HG03025 (cell line): ENCODE results near the gene CCDC92.
"Not testable (repeated sequence)": the region's sequence is repeated elsewhere in the genome, so short reads cannot be mapped to it uniquely, and the experiment has no call there.

ENCODE experiments used
- ATAC-seq: cut with Tn5 transposase; IDR thresholded peaks from one replicate; pipeline ENCODE4 v1.9.1; 2021; ENCODE audit warnings: mild to moderate bottlenecking, moderate library complexity; ENCODE audit not compliant: unreplicated experiment, low FRiP score

The CCDC92 gene

DNA sequence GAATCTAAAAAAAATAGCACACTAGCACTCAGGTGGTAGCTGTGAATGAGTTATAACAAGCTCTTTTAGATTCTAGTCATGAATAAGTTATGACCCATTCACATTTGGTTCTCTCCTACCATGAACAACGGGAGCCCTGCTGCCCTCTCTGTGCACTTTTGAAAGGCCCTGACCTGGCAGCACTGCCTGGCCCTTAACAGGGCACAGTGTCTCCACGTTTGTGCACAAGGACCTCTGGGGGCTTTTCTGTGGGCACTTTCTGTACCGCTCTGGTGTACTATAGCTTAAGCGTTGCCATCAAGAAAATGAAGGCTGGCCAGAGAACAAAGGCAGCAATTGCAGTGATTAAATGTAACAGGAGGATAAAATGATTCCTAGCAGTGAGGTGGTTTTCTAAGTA lies 21.2 kb downstream of the CCDC92 start:
- no peak for ATAC-seq

DNA sequence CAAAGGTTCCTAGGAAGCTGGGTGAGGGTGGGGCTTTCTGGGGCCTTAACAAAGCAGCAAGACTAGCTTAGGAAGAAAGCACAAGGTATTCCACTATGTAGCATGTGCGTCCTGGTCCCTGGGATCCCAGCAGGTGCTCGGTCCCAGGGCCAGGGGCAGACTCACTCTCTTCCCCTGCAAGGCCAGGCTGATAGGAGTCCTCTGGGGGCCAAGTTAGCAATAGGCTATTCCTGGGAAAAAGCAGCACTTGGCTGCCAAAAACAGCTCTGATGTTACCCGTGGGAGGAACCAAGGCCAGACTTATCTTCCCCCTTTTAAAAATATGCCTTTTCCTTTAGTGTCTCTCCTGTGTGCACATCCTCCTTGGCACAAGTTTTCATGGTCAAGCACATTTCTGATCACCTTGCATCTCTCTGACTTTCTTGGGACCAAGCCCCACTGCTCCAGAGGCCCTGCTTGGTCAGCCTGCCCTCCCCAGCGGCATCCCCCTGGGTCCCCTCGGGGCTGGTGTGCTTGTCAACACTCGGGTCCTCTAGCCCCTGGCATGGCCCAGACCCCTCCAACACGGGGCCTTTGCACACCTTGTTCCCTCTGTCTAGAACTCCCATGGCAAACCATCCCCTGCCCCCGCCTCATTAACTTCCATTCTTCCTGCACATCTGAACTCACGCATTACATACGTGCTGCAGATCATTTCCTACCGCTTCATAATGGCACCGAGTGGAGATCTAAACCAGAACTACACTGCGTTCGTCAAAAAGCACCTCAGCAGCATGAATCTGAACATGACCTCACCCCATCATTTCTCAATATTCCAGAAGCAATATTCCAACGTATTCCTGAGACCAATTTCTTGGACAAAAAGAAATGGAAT lies 21.9 kb downstream of the CCDC92 start:
- ATAC-seq: no peak

DNA sequence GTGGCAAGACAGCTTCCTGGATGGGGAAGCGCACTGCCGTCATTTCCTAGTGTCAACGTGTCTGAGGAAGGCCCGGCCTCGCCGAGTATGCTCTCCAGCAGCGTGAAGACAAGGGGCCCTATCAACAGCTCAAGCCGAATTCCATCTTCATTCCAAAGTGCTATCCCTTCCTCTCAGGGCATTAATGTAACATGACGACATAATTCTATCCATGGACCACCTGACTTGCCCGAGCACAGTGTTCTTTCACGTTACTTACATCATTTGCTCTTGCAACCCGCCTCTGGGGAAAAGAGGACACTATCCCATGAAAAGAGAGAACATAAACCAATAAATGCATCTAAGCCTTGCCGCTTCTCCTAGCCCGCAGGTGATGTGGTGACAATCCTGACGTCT lies 22.9 kb downstream of the CCDC92 start:
- no peak for ATAC-seq

DNA sequence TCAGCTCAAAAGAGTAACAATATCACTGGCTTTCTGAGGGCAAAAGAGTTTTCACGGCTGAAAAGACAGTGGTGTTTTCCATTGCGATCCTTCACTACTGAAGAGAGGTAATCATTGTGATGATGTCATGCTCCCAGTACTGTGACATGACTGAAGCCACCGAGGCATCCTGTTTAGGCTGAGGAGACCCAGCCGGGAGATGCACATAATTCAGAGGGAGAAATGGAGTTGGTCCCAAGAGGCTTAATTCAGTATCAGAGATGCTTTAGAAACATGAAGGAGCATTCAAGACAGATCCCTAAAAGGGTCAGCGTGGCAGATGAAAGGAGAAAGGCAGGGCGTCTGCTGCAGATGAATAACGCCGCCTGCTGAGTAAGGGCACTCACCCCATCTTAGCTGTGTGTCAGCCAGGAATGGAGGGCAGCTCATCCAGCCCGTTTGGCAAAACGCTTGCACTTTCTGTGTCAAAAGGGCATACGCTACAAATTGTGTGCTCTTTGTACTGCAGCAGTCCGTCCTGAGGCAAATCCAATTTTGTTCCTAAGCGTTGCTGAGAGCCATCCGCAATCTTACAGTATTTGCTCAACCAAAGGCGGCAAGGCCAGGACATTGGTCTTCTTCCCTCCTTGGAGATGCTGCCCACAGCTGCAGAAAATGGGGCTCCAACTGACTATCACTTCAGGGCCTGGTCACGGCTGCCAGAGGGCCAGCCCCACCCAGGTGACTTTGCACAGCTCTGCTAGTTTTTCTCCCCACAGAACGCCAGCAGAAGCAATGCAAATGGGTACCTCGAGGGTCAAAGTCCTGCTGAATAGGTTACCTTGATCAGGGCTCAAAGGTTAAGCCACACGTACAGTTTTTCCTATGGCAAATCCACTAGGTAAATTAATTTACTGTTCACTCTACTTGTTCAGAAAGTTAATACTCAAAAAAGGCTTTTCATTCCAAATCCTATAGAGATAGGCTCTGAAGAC lies 23.5 kb downstream of the CCDC92 start:
- ATAC-seq: no peak

DNA sequence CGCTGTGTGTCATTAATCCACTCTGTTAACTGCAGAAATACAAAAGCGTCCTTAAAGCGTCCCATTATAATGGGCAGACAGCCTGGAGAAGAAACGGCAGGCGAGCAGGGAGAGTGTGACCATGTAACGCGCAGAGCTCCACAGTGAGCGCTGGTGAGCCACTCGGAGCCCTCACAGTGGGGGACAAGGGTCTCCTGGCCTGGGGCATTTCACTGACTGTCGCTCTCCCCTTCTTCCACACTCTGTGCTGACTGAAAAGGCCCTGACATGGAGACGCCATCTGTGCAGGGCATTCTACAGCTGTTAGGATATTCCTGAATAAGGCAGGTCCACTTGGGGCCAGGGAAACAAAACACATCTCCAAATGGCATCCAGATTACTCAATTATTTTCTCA lies 24.2 kb downstream of the CCDC92 start:
- ATAC-seq: no peak

DNA sequence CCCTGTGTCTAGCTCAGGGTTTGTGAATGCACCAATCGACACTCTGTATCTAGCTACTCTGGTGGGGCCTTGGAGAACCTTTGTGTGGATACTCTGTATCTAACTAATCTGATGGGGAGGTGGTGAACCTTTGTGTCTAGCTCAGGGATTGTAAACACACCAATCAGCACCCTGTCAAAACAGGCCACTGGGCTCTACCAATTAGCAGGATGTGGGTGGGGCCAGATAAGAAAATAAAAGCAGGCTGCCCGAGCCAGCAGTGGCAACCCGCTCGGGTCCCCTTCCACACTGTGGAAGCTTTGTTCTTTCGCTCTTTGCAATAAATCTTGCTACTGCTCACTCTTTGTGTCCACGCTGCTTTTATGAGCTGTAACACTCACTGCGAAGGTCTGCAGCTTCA lies 25.1 kb downstream of the CCDC92 start:
- not testable (repeated sequence) for ATAC-seq

DNA sequence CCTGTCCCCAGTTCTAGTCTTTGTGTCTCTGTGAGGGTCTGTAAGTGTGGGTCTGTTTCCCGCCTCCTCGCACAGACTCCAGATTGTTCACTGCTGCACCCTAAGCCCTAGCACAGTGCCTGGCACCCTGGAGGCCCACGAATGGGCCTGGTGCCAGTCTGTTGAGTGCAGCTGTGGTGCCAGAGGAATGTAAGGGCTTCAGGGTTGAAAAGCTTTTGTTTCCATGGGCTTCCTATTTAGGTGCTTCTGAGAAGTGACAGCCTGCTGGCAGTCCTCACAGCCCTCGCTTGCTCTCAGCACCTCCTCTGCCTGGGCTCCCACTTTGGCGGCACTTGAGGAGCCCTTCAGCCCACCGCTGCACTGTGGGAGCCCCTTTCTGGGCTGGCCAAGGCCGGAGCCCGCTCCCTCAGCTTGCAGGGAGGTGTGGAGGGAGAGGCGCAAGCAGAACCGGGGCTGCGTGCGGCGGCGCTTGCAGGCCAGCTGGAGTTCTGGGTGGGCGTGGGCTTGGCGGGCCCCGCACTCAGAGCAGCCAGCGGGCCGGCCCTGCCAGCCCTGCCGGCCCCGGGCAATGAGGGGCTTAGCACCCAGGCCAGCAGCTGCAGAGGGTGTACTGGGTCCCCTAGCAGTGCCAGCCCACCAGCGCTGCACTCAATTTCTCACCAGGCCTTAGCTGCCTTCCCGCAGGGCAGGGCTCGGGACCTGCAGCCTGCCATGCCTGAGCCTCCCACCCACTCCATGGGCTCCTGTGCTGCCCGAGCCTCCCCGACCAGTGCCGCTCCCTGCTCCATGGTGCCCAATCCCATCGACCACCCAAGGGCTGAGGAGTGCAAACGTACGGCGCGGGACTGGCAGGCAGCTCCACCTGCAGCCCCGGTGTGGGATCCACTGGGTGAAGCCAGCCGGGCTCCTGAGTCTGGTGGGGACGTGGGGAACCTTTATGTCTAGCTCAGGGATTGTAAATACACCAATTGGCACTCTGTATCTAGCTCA lies 25.8 kb downstream of the CCDC92 start:
- ATAC-seq: not testable (repeated sequence)

DNA sequence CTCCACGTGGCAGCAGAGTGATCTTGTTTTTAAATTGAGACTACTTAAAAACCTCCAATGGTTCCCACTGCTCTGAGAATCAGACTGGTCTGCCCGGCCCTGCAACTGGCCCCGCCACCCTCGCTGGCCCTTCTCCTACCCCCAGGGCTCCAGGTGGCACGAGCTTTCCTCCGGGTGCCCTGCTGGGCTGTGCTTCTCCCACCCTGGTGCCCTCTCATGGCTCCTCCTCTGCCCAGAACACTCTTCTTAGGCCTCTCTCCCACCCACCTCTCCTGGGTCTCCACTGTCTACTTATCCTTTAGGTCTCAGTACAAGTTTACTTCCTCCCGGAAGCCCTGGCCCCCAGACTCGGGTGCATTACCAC lies 26.5 kb downstream of the CCDC92 start:
- no peak for ATAC-seq

DNA sequence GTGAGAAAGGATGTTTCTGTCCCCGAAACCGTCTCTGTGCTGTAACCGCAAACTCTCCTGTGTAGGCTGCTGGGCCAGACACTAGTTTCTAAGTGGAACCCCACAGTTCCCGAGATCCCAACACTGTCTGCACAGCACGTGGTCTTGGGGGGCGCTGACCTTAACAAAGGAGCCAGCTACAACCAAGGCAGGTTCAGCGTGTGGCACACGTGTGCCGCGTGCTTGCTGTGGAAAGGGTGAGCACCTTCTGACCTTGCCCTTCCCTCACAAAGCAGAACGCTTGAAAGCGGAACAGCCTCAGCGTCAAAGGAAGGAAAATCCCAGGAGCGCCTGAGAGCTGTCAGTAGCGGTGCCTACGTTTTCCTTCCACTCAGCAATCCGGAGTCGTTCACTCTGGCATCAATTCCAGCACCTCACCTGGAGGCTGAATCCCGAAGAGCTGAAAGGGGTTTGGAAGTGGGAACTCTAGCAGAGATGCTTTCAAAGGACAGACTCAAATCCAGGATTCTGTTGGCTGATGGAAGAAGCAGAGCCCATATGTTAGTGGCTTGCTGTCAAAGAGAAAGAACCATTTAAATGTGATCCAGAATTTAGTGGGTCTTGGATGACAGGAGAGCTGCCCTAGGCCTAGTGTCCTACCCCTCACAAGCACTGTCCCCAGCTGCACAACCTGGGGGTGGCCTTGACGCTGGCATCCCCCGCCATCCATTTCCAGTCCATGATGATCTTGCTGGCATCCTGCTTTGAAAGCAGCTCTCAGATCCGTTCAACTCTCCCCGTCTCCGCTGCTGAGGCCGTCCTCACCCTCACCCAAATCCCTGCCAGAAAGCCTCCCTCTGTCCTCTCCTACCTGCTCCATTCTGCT lies 27.1 kb downstream of the CCDC92 start:
- ATAC-seq: no peak

DNA sequence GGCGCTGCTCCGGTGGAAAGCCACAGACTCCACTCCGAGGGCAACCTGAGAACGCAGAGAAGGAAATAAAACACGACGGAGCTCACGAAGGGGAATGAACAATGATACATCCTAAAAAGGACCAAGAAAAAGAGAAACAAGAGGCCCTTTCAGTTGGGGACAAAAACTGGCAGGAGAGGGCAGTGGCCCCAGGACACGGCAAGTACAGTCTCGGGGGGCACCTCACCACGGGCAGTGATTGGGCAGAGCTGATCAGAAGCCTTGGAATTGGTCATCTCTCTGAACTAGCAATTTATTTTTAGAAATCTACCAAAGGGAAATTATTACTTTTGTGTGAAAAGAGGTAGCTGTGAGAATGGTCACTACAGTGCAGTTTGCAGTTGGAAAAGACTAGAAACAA lies 27.9 kb downstream of the CCDC92 start:
- ATAC-seq: no peak

DNA sequence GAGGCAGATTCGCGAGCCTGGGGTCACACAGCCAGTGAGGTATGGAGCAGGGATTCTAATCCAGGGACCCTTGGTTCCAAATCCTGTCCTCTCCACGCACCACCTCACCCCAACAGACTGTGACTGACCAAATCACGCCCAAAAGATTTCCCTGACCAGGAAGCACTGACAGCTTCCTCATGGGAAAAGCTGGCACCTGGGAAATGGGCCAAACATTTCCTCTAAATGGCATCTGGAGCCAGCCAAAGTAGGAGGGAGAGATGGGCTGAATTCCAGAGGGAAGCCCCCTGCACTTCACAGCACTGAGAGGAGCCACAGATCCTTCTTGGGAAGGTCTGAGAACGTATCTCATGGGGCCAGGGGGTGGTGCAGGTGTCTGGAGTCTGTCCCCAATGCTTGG lies 28.8 kb downstream of the CCDC92 start:
- no peak for ATAC-seq

DNA sequence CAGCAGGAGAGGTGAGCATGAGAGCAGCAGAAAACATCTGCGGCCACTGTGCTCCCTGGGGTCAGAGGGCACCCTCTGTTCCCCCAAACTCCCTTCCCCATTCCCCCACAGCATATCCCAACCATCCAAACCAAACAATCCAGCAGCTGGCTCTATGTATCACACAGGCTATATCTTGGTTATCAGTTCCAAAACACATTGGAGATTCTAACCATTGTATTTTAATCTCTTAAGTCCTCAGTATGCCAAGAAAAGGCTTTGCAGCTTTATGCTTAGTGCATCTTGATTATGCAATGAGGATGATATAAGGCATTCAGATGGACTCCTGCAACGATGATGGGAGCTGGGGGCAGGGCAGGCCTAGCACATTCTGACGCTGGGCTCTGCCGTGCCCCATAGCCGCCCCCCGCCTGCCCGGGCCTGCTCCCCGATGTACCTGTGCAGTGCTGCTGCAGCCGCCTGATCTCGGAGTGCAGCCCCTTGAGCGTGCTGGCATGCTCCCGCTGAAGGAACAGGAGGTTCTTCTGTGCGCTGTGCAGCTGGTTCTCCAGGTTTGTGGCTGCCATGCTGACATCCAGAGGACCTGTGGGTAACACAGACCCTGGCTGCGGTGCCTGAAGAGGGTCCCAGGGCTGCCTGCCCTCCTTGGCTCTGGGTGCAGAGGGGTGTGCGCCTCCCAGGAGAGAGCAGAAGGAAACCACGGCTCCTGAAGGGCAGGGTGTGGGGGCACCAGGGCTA lies 29.6 kb downstream of the CCDC92 start:
- no peak for ATAC-seq

DNA sequence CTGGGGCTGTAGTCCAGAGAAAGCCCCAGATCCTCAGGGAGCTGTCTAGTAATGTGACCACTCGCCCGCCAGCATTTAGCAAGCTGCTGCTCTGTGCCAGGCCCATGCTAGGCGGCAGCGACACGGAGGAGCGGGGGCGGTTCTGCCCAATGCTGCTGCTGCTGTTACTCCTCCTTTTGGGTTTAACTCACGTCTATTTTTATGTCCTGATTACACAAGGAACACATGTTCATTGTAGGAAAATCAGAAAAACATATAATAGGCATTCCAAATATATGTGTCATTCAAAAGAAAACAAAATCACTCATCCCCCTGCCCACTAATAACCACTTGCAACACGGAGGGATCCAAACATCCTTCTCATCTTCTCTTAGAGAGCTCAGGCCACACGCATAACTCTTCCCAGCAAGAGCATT lies 30.4 kb downstream of the CCDC92 start:
- no peak for ATAC-seq

DNA sequence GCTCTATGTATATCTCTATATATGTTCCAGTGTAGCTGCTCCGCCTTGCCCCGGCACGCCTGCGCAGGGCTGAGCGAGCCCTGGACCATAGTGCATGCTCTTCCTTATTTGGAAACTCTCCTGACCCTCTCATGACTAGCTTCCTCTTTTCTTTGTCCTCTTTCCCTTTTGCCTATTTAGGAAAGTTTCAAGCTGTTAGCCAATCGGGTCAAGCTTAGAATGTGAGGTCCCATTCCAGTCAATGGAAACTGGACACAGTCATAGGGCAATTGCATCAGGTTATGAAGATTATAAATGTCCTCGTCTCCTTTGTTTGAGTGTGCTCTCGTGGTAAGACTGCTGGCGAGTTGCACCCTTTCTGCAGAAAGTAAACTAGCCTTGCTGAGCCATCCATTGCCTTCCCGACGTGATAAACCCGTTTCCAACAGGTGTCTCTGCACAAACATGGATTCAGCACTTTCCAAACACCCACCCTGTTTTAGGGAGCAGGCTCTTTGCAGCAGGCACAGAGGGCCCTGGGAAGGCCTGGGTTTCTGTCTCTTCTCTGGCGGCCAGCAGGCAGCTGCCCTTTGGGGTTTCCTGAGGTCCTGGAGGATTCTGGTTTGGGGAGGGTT lies 30.9 kb downstream of the CCDC92 start:
- no peak for ATAC-seq

DNA sequence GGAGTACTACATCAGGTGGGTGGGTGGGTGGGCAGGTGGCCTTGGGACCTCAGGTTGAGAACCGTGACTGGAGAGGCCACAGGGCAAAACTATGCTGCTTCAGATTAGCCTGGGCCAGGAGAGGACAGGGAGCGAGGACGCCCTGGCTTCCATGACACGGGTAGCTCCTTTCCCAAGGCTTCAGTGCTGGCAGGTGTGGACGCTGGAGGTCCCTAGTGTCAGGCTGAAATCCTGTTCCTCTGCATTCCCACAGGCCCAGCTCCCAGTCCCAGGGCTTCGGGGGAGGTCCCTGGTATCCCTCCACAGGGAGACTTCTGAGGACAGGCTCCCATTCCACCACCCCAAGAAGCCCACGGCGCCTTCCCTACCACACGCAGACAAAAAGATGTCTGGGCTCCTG lies 31.6 kb downstream of the CCDC92 start:
- no peak for ATAC-seq

DNA sequence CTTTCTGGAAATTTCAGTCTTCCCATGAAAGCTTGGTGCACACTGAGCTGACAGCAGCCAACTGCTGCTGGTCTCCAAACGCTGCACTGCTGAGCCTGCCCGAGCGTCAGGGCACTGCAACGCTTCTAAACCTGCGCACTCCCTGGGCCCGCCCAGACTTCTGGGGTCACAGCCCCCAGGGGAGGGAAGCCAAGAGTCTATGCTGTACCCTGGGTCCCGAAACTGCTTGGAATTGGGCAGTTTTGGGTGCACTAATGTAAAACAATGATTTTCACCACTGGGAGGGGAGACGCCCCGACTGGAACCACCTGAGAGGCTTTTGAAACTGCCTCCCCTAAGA lies 32.0 kb downstream of the CCDC92 start:
- no peak for ATAC-seq

DNA sequence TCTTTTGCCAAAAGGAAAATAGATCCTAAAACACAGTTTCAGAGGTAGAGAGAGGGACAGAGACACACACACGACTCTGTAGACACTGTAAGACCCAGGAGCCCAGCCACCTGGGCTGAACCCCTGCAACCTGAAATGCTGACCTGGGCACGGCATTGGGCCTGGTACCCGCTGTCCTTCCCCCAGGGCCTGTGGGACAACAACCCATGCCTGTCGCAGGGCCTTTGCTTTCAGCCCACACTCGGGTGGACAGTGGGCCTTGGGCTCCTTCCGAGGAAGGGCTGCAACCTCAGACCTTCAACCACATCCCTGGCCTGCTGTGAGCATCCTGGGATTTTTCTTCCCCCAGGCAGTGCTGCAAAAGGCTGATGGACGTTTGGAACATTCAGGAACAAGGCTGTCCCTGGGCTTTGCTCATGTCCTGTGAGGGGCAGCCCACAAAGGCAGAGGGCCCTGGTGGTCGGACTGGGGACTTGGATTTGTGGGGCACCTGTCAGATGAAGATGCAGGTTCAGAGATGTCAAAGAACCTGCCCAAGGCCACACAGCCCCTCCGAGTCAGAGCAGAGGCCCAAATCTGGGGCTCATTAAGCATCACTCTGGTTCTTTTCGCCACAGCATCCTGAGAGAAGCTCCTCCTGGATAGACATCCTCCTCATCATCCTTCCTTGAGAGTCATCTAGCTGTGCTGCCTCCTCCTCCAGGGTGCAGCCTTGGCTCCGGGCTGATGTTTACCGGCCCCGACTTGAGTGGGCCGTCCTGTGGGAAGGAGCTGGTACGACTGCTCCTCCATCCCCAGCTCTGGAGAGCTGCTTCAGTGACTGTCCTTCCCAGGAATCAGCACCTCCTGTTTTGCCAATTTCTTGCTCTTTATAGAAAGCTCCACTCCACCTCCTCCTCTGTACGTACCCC lies 32.7 kb downstream of the CCDC92 start:
- no peak for ATAC-seq
